GM19023 (cell line): ENCODE data around the gene NHSL1.

Experiments used
- ATAC-seq: cut with Tn5 transposase; IDR thresholded peaks from one replicate; pipeline ENCODE4 v1.9.1; 2021; ENCODE audit warnings: mild to moderate bottlenecking, moderate library complexity; ENCODE audit not compliant: unreplicated experiment

Gene NHSL1

GRCh38 chr6:138499303-138500018 is at the start of gene NHSL1:
TSS of gene NHSL1 (minus strand) at chr6:138499494. CDS start at chr6:138499290, 204 bp downstream.
- no peak for ATAC-seq

- no peak for ATAC-seq
Measured at GRCh38 chr6:138546733-138547185, 47.5 kb upstream of the NHSL1 start.

- ATAC-seq, result no peak
Measured at GRCh38 chr6:138545621-138545980, 46.3 kb upstream of the NHSL1 start.

- no peak for ATAC-seq
Measured at GRCh38 chr6:138544501-138544900, 45.2 kb upstream of the NHSL1 start.

- no peak for ATAC-seq
Measured at GRCh38 chr6:138543657-138544056, 44.4 kb upstream of the NHSL1 start.

- ATAC-seq, result no peak
Measured at GRCh38 chr6:138541823-138542481, 42.7 kb upstream of the NHSL1 start.

GRCh38 chr6:138540468-138540867 is 41.2 kb upstream of the NHSL1 start:
- no peak for ATAC-seq

GRCh38 chr6:138539876-138540275 is 40.6 kb upstream of the NHSL1 start:
- ATAC-seq, result no peak

GRCh38 chr6:138538390-138539031 is 39.2 kb upstream of the NHSL1 start:
- ATAC-seq, result no peak

- no peak for ATAC-seq
Measured at GRCh38 chr6:138537106-138537505, 37.8 kb upstream of the NHSL1 start.

- ATAC-seq, result no peak
Measured at GRCh38 chr6:138535728-138536455, 36.6 kb upstream of the NHSL1 start.

- ATAC-seq, result no peak
Measured at GRCh38 chr6:138533667-138534066, 34.4 kb upstream of the NHSL1 start.

- ATAC-seq, result no peak
Measured at GRCh38 chr6:138531387-138531786, 32.1 kb upstream of the NHSL1 start.

- no peak for ATAC-seq
Measured at GRCh38 chr6:138529478-138529877, 30.2 kb upstream of the NHSL1 start.

- no peak for ATAC-seq
Measured at GRCh38 chr6:138528956-138529355, 29.7 kb upstream of the NHSL1 start.

- ATAC-seq, result no peak
Measured at GRCh38 chr6:138528137-138528536, 28.8 kb upstream of the NHSL1 start.

GRCh38 chr6:138527411-138528088 is 28.3 kb upstream of the NHSL1 start:
- ATAC-seq, result no peak

- no peak for ATAC-seq
Measured at GRCh38 chr6:138526822-138527235, 27.5 kb upstream of the NHSL1 start.

GRCh38 chr6:138525355-138525754 is 26.1 kb upstream of the NHSL1 start:
- ATAC-seq, result no peak

- ATAC-seq, result no peak
Measured at GRCh38 chr6:138524526-138524925, 25.2 kb upstream of the NHSL1 start.
